HG02759 (cell line): ENCODE results near the gene OR4C3.
"Not testable (repeated sequence)": the region's sequence is repeated elsewhere in the genome, so short reads cannot be mapped to it uniquely, and the experiment has no call there.

Experiments used
- ATAC-seq: cut with Tn5 transposase; IDR thresholded peaks from one replicate; pipeline ENCODE4 v1.9.1; 2021; ENCODE audit warnings: mild to moderate bottlenecking, moderate library complexity; ENCODE audit not compliant: unreplicated experiment

Gene OR4C3

DNA sequence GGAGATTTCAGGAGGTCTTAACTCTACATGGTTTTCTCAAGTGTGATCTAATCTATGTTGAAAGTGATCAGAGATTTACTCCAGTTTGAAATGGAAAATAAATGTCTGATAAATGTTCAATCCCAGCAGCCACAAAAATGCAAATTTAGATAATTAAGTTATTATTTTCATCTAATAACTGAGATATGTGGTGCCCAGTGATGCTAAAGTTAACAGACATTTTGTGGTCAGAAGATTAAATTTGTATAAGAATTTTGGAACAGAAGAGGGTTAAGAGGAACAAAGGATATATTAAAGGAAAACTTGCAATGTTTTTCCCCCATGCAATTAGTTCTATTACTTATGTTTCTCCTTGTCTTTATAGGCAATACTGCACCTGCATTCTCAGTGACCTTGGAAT, at the start of gene OR4C3:
TSS of gene OR4C3 (plus strand) at position 301 of the 400 bp plus-strand sequence. CDS start 102 bp downstream, outside the sequence.
- ATAC-seq: not testable (repeated sequence)

DNA sequence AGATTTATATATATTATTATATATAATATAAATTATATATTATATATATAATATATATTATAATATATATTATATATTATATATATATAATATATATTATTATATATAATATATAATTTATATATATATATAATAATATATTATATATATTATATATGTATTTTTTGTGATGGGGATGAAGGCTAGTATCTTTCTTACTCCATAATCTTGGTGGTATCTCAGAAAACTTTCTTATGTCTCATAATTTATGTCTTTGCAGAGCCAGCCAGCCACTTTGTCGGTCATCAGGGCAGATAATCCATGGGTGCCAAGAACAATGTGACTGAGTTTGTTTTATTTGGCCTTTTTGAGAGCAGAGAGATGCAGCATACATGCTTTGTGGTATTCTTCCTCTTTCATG, 18.8 kb upstream of the OR4C3 start, which contains the start of gene OR4S1:
TSS of gene OR4S1 (plus strand) at position 301 of the 400 bp plus-strand sequence. CDS start at position 301, 0 bp downstream.
- ATAC-seq: no peak

DNA sequence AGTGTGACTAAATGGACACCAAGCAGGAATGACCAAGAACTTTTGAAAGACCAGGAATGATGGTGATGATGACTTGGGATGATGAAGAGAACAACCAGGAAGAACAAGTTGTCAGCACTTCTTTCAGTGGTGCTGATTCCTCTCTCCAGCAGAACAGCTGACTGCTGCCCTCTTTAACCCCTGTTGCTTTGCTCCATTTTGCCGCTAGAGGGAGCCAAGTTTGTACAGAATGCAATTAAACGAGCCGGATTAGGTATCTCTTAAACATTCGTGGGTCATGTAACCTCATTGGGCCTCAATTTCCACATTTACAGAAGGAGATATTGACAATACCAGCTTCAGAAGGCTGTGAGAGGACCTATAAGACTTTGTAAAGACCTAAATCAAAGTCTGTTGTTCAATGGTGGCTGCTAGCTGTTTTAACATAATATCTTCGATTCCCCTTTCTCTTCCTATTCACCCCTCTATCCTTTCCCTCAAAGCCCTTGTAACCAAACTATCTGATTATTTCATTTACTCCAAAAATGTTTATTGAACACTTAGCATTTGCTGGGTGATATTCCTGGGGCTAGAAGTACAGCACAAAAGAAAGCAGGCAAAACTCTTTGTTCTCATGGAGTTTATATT, 16.8 kb upstream of the OR4C3 start:
- peak; percentile 93 for ATAC-seq

DNA sequence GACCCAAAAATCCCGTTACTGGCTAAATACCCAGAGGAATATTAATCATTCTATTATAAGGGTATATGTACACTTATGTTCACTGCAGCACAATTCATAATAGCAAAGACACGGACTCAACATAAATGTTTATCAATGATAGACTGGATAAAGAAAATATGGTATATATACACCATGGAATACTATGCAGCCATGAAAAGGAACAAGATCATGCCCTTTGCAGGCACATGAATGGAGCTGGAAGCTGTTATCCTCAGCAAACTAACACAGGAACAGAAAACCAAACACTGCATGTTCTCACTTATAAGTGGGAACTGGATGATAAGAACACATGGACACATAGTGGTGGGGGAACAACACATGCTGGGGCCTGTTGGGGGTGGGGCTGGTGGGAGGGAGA, 11.1 kb upstream of the OR4C3 start:
- not testable (repeated sequence) for ATAC-seq

DNA sequence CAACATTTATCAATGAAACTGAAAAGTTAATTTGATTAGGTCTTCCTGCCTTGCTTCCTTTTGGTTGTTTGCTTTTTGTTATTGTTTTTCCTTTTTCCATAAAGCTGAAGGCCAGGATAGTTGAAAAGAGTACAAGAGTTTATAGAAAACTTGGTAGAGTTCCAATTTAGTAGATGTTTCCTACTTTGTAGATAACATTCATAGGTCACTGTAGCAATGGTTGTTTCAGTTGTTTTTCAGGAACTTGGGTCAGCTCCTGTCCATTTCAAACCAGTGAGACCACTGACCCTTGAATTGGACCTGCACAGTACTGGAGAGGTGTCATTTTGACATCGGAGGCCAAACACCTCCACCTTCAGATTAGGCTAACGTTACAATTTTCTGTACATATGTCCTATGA, 4.9 kb upstream of the OR4C3 start:
- ATAC-seq: not testable (repeated sequence)

DNA sequence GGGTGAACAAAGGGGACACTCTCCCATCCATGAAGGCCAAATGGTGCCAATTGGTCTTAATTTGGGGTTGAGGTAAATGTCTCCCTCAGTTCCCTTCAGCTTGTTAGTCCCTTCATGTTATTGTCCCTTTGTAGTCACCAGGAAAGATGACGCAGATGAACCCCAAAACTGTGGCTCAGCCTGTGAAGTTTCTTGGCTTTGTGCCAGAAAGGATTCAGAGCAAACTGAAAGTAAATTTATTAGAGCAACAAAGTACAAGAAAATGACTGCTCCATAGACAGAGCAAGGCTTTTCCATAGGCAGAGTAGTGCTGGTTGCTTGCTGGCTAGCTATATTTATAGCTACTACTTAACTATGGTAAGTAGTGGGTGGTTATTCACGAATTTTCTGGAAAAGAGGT, 16.7 kb downstream of the OR4C3 start:
- no peak for ATAC-seq

DNA sequence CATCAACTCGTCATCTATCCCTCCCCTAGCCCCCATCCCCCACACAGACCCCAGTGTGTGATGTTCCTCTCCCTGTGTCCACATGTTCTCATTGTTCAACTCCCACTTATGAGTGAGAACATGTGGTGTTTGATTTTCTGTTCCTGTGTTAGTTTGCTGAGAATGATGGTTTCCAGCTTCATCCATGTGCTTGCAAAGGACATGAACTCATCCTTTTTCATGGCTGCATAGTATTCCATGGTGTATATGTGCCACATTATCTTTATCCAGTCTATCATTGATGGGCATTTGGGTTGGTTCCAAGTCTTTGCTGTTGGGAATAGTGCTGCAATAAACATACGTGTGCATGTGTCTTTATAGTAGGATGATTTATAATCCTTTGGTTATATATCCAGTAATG, 17.8 kb downstream of the OR4C3 start:
- not testable (repeated sequence) for ATAC-seq

DNA sequence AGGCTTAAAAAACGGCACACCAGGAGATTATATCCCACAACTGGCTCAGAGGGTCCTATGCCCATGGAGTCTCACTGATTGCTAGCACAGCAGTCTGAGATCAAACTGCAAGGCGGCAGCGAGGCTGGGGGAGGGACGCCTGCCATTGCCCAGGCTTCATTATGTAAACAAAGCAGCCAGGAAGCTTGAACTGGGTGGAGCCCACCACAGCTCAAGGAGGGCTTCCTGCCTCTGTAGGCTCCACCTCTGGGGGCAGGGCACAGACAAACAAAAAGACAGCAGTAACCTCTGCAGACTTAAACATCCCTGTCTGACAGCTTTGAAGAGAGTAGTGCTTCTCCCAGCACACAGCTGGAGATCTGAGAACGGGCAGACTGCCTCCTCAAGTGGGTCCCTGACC, 21.6 kb downstream of the OR4C3 start:
- ATAC-seq: not testable (repeated sequence)

DNA sequence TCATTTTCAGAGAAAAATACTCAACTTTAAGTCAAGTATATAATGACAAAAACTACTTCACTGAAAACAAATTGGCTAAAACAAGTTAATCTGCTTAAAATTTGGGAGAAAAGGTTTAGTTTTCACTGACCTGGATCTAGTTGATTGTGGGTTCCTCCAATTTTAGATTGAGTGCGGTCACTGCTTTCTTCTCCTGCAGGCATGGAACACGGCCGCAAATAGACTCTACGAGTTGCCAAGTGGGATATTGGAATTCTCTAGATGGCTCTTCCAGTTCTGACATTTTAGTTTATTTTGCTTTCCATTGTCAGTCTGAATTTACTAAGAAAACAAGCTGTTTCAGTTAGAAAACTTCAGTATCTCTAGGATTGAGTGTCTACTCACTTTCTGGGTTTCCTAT, 29.3 kb downstream of the OR4C3 start:
- ATAC-seq: no peak

DNA sequence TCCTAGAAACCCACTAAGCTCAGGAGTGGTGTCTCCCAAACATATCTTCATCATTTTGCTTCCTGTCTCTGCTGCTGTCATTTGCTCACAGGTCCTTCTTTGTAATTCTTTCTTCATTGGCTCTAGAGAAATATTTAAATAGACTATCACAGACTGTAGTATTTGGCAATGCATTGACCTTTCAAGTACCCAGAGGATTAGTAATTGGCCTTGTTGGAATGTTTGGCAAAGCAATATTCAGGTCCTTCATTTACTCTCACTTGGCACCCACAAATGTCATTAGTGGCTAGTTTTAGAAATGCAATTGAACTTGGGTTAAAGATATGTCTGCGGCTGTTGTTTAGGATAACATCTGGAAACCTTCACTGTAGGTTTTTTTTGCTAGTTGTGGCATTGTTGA, 30.0 kb downstream of the OR4C3 start:
- ATAC-seq: no peak

DNA sequence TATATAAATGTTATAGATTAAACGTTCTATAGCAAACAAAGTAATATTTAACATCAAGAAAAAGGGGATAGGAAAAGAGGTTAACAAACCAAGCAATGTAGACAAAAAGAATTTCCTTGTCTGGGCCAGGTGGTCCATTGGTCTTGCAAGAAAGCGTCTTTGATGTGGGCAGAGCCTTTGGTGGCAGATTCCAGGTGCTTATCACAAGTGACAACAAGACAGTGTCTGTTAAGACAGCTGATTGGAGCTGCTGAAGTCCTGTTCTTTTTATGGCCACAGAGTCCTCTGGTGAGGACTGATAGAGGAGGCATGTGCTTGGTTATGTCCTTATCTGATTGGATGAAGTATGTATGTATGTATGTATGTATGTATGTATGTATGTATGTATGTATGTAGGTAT, 36.6 kb downstream of the OR4C3 start:
- ATAC-seq: not testable (repeated sequence)

DNA sequence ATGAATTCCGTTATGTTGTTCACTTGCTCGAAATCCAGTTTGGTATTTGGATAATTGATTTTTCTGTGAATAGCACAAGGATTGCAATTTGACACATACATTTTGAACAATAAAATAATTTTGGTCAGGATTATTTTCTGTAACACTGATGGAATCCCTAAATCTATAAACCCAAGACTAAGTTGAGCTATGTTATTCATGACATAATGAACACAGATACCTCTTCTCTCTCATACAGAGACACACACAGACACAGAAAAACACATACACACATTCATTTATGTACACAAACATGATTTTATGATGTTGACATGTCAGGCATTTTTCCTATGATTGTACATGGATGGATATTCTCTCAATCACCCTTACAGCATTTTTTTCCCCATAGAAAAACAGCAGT, 41.6 kb downstream of the OR4C3 start, which contains the start of gene OR4C5:
TSS of gene OR4C5 (minus strand) at position 101 of the 400 bp plus-strand sequence. CDS start at position 101, 0 bp downstream.
- no peak for ATAC-seq
